ENCODE results near the gene ALOX12B.

ALOX12B gene

GRCh38 chr17:8125947-8126490 is 38.5 kb upstream of the ALOX12B start:
- H3K4me3 ChIP-seq (ENCODE audit: control insufficient read depth, low read depth, low read length) = peak overlapping the region; percentile 49
- DNase-seq (ENCODE audit: low read depth) = no peak
- TF ChIP-seq CTCF (IDR thresholded peaks at IDR 0.05; ENCODE audit: control insufficient read depth, insufficient read depth, low read depth, low read length, missing control alignments) = no peak

- TF ChIP-seq CTCF (IDR thresholded peaks at IDR 0.05; ENCODE audit: control insufficient read depth, insufficient read depth, low read depth, low read length, missing control alignments) = no peak
- H3K4me3 ChIP-seq (ENCODE audit: control insufficient read depth, low read depth, low read length) = peak overlapping the region; percentile 49
- no peak for DNase-seq (ENCODE audit: low read depth)
Observed at GRCh38 chr17:8125154-8125946, 37.8 kb upstream of the ALOX12B start.

GRCh38 chr17:8124350-8125153 is 37.0 kb upstream of the ALOX12B start:
- DNase-seq (ENCODE audit: low read depth) = no peak
- peak overlapping the region; percentile 65 for H3K4me3 ChIP-seq (ENCODE audit: control insufficient read depth, low read depth, low read length)
- TF ChIP-seq CTCF (IDR thresholded peaks at IDR 0.05; ENCODE audit: control insufficient read depth, insufficient read depth, low read depth, low read length, missing control alignments) = no peak

- peak within 1 kb of the TSS; percentile 65 for H3K4me3 ChIP-seq (ENCODE audit: control insufficient read depth, low read depth, low read length)
- no peak for TF ChIP-seq CTCF (IDR thresholded peaks at IDR 0.05; ENCODE audit: control insufficient read depth, insufficient read depth, low read depth, low read length, missing control alignments)
- no peak for DNase-seq (ENCODE audit: low read depth)
Observed at GRCh38 chr17:8123695-8124349, 36.3 kb upstream of the ALOX12B start, which contains the start of gene HES7. Gene HES7 (minus strand): TSS chr17:8124106. CDS start chr17:8124084, 22 bp downstream.

- H3K4me3 ChIP-seq (ENCODE audit: control insufficient read depth, low read depth, low read length) = peak overlapping the region; percentile 65
- no peak for DNase-seq (ENCODE audit: low read depth)
- TF ChIP-seq CTCF (IDR thresholded peaks at IDR 0.05; ENCODE audit: control insufficient read depth, insufficient read depth, low read depth, low read length, missing control alignments) = no peak
Observed at GRCh38 chr17:8122924-8123694, 35.6 kb upstream of the ALOX12B start.

Data from AG09309 (cell line).